Measurements from ENCODE around the gene TRIM67. TPM values are rescaled to one million over a fixed set of nuclear protein-coding genes. Genes with fewer than 3 reads are reported as not detected.
"Not testable (repeated sequence)": the region's sequence is repeated elsewhere in the genome, so short reads cannot be mapped to it uniquely, and the experiment has no call there.

Gene TRIM67
- polyA plus RNA-seq, 5 donors, result 0.34 to 1.4 (median 0.69) TPM

GRCh38 chr1:231157311-231157710, 4.5 kb upstream of the TRIM67 start:
- DNase-seq, result no peak

- not testable (repeated sequence) for DNase-seq
These were observed 3.7 kb upstream of the TRIM67 start for GRCh38 chr1:231158141-231158540.

GRCh38 chr1:231159202-231159962, 2.5 kb upstream of the TRIM67 start:
- no peak for DNase-seq

- no peak for DNase-seq
These were observed 1.7 kb upstream of the TRIM67 start for GRCh38 chr1:231159963-231160761.

- no peak for DNase-seq
These were observed 777 bp upstream of the TRIM67 start for GRCh38 chr1:231160895-231161666.

- DNase-seq, result no peak
These were observed 575 bp downstream of the TRIM67 start for GRCh38 chr1:231162297-231162969.

GRCh38 chr1:231162970-231163829, 1.3 kb downstream of the TRIM67 start:
- DNase-seq, result no peak

GRCh38 chr1:231163830-231164427, 2.1 kb downstream of the TRIM67 start:
- no peak for DNase-seq

GRCh38 chr1:231165371-231165770, 3.5 kb downstream of the TRIM67 start:
- DNase-seq, result no peak

- DNase-seq, result no peak
These were observed 4.5 kb downstream of the TRIM67 start for GRCh38 chr1:231166398-231166797.

- DNase-seq, result no peak
These were observed 9.0 kb downstream of the TRIM67 start for GRCh38 chr1:231170875-231171274.

GRCh38 chr1:231171623-231172197, 9.9 kb downstream of the TRIM67 start:
- DNase-seq, result no peak

GRCh38 chr1:231172411-231172810, 10.6 kb downstream of the TRIM67 start:
- no peak for DNase-seq

- no peak for DNase-seq
These were observed 14.6 kb downstream of the TRIM67 start for GRCh38 chr1:231176421-231176820.

- DNase-seq, result no peak
These were observed 15.4 kb downstream of the TRIM67 start for GRCh38 chr1:231177226-231177625.

- DNase-seq, result peak in 1 of 2 donors; percentile 65
These were observed 16.1 kb downstream of the TRIM67 start for GRCh38 chr1:231177936-231178335.

GRCh38 chr1:231178970-231179369, 17.1 kb downstream of the TRIM67 start:
- no peak for DNase-seq

- no peak for DNase-seq
These were observed 18.2 kb downstream of the TRIM67 start for GRCh38 chr1:231180034-231180433.

GRCh38 chr1:231181271-231181670, 19.4 kb downstream of the TRIM67 start:
- DNase-seq, result no peak

GRCh38 chr1:231182317-231182716, 20.5 kb downstream of the TRIM67 start:
- no peak for DNase-seq

All from right lung (tissue), 5 donors.